RWPE1 (cell line): ENCODE measurements around the gene STX7.
"Not testable (repeated sequence)": the region's sequence is repeated elsewhere in the genome, so short reads cannot be mapped to it uniquely, and the experiment has no call there.

ENCODE experiments used
- CTCF ChIA-PET: fragments of 350-600 bp; sonication (Branson Sonifier 250); formaldehyde crosslinking; extraction: SDS; loops from one replicate; lab custom pipeline; 2021; lab: Yijun Ruan, JAX
- POLR2A ChIA-PET: fragments of 400-600 bp; formaldehyde crosslinking; extraction: SDS; loops from one replicate; lab custom pipeline; 2020; ENCODE audit warnings: antibody characterized with exemption; ENCODE audit not compliant: low non-redundant PET; lab: Yijun Ruan, JAX
- DNase-seq: peaks from one replicate; pipeline ENCODE4 v3.0.0; 2012; ENCODE audit warnings: low spot score
- H3K27ac ChIP-seq: fragments of 450-650 bp; 2 replicates; pipeline ENCODE4 v1.5.1; 2017
- TF ChIP-seq, protein P1 (sequence below): fragments of 450-650 bp; conservative IDR thresholded peaks from 2 replicates; pipeline ENCODE4 v1.5.1; 2017; ENCODE audit warnings: low read depth, mild to moderate bottlenecking

Gene STX7, protein sequence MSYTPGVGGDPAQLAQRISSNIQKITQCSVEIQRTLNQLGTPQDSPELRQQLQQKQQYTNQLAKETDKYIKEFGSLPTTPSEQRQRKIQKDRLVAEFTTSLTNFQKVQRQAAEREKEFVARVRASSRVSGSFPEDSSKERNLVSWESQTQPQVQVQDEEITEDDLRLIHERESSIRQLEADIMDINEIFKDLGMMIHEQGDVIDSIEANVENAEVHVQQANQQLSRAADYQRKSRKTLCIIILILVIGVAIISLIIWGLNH

DNA sequence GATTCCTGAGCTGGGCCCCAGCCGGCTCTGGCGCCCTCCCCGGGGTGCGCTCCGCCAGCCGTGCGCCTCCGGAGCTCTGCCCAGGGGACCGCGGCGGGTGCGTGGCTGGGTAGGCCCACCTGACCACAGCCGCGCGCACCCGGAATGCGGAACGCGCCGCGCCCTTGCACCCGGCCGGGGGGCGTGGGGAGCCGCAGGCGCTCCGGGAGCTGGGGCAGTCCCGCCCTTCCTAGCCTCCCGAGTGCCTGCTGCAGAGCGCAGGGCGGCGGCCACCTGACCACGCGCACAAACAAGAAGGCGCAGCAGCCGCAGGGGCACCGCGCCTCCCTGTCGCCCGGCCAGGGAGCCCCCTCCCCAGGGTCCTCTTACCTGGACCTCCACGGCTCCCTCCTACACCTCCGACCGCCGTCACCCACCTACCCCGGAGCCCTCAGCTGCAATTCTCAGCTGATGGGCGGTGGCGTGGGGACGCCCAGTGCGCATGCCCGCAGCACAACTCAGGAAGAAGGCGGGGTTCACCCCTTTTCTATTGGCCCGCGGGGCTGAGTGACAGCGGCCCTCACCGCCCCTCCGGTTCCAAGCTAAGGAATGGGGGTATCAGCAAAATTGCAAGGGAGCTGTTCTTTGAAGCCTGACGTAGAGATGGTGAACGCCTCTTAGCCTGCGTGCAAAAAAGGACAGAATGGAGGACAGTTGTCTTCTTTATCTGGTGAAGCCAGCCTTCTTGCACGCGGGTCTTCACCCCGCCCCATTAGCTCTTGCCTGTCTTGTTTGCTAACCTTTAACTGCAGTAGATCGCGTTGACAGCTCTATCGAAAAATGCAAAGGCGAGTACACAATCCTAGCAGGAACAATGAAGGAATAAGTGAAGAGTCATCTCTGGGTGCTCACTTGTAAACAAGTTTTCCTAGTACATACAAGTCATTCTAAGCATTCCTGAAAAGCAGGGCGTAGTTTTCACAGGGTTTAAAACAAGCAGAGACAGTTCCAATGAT, at the start of gene STX7:
Gene STX7 (minus strand): TSS at position 479 of the 995 bp plus-strand sequence. CDS start 9,586 bp downstream, outside the sequence.
- peak; percentile 94 for DNase-seq
- H3K27ac ChIP-seq, result peak within 1 kb of the TSS; percentile 72
- TF ChIP-seq, protein P1, sequence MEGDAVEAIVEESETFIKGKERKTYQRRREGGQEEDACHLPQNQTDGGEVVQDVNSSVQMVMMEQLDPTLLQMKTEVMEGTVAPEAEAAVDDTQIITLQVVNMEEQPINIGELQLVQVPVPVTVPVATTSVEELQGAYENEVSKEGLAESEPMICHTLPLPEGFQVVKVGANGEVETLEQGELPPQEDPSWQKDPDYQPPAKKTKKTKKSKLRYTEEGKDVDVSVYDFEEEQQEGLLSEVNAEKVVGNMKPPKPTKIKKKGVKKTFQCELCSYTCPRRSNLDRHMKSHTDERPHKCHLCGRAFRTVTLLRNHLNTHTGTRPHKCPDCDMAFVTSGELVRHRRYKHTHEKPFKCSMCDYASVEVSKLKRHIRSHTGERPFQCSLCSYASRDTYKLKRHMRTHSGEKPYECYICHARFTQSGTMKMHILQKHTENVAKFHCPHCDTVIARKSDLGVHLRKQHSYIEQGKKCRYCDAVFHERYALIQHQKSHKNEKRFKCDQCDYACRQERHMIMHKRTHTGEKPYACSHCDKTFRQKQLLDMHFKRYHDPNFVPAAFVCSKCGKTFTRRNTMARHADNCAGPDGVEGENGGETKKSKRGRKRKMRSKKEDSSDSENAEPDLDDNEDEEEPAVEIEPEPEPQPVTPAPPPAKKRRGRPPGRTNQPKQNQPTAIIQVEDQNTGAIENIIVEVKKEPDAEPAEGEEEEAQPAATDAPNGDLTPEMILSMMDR, result no peak
- CTCF ChIA-PET, result interaction anchor here (0.6 to 0.8 kb wide), 3 partner anchors 12 to 286 kb away, joined by 3 to 4 read pairs (median 3); partner anchors contain the start of gene SLC18B1
- POLR2A ChIA-PET, result no interaction called here

DNA sequence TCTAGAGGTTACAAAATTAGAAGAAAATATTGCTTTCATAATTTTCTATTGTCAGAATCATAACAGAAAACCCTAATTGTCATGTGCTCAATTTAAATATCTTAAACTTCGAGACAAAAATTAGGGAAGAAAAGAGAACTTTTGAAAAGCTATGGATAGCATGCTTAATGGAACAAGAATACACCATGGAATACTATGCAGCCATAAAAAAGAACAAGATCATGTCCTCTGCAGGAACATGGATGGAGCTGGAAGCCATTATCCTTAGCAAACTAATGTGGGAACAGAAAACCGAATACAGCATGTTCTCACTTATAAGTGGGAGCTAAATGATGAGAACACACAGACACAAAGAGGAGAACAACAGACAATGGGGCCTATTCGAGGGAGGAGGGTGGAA, 47.2 kb upstream of the STX7 start:
- H3K27ac ChIP-seq, POLR2A ChIA-PET, DNase-seq: not testable (repeated sequence)
- CTCF ChIA-PET, result interaction anchor here (0.6 kb wide), 2 partner anchors 39 to 173 kb away, joined by 4 to 6 read pairs; no protein-coding TSS in a partner anchor

DNA sequence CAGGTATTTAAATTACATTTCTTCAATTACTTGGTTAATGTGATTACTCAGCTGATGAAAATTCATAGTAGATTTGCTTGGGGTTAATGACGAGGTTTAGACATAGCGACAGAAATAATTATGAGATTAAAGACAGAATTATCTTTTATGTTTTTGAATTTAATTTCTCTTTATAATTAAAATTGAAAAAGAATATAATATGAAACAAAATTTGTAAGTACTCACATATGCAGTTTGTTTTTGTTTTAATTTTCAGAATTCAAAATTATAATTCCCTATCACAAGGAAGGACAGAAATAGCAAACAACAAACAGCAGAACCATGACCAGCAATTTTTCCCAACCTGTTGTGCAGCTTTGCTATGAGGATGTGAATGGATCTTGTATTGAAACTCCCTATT, 39.5 kb upstream of the STX7 start, which contains the start of gene TAAR8:
Gene TAAR8 (plus strand): TSS at position 301 of the 400 bp plus-strand sequence. CDS start 21 bp downstream, at position 322.
- POLR2A ChIA-PET, result no interaction called here

DNA sequence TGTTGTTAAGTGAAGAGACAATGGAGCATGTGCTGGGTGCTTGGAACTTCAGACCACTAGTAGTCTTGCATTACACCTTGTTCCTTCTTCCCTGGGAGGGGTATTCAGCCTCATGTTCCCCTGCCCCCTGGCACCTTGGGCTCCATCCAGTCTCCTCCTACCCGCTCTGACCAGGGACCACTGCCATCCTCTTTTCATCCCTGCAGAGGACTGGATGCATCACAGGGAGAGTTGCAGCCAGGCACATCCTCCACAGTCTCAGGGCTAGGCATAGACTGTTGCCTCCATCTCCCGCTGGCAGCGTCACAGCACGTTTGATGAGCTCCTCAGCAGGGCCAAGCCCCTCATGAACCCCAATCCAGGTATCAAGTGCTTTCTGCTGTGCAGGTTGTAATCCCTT, 38.3 kb upstream of the STX7 start:
- CTCF ChIA-PET, result no interaction called here

More for the DNA sequence above, 39.5 kb upstream of the STX7 start, which contains the start of gene TAAR8:
- no peak within 1 kb of the TSS for H3K27ac ChIP-seq
- CTCF ChIA-PET, result no interaction called here
- TF ChIP-seq, protein P1, result no peak
- no peak for DNase-seq

DNA sequence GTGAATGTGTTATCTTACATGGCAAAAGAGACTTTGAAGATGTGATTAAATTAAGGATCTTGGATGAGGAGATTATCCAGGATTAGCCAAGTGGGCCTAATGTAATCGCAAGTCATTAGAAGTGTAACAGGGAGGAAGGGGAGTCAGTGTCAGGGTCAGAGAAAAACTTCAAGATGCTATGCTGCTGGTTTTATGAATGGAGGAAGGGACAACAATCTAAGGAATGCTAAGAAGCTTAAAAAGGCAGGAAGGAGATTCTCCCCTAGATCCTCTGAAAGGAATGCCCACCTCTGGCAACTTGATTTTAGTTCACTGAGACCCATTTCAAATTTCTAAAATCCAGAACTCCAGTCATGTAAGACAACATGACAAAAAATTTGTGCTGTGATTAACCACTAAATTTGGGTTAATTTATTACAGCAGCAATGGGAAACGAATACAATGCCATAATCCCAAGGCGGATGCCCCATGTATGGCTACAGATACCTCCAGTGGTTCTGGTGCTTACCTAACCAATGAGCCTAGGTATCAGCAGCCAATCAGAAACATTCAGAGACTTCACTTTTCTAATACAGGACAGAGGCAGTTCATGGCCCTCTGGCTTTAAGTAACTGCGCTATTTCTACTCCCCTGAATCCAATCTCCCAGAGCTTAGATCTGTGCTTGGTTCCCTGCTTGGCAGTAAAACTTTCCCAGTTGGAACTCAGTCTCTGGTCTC, 36.0 kb upstream of the STX7 start:
- DNase-seq, result no peak

More for the DNA sequence above, 38.3 kb upstream of the STX7 start:
- no peak for DNase-seq
- no peak overlapping the region for H3K27ac ChIP-seq
- POLR2A ChIA-PET, result no interaction called here
- TF ChIP-seq, protein P1, result no peak

DNA sequence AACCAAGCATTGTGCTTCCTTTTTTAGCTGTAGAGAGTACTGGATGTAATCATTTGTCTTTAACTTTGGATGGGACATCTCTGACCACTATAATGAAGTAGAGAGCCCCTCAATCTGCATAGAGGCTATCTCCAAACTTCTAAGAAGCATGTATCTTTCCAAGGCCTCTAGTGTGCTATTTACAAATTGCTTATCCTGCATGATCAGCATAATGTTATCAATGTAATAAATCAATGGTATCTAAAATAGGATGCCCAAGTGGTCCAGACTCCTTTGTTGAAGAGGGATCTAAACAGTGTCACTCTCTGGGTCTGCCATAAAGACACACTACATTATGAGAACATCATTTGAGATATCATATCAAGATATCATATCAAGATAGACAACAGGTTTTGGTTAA, 31.9 kb upstream of the STX7 start:
- ChIA-PET POLR2A (no interaction called here), CTCF (no interaction called here)
- no peak for DNase-seq
- no peak overlapping the region for H3K27ac ChIP-seq
- TF ChIP-seq, protein P1, result no peak

More for the DNA sequence above, 36.0 kb upstream of the STX7 start:
- ChIA-PET CTCF (no interaction called here), POLR2A (no interaction called here)
- H3K27ac ChIP-seq, result no peak overlapping the region
- TF ChIP-seq, protein P1, result no peak
